Tibial artery (tissue), 4 donors: ENCODE measurements around the gene PCSK5.

ENCODE experiments used
- DNase-seq, 2 donors: peaks; one replicate each; pipeline ENCODE4 v3.0.0-alpha.2; 2019
- H3K27ac ChIP-seq, 2 donors: fragments of 200-600 bp; sonication (generic) in 1 of 2; 1 replicate in 1 of 2; 2 replicates in 1 of 2; pipeline ENCODE4 v1.5.1; 2018 to 2019; ENCODE audit warnings: mild to moderate bottlenecking in 1 of 2
- H3K27me3 ChIP-seq, 2 donors: fragments of 200-600 bp; sonication (generic) in 1 of 2; one replicate each; pipeline versions ENCODE4 v1.5.1 to v1.6.0; 2016 to 2019
- H3K36me3 ChIP-seq, 3 donors: fragments of 200-600 bp; sonication (generic) in 2 of 3; one replicate each; pipeline ENCODE4 v1.5.1; 2016 to 2019; ENCODE audit warnings: mild to moderate bottlenecking in 2 of 3
- H3K4me1 ChIP-seq, 4 donors: fragments of 200-600 bp; sonication (generic) in 2 of 4; 1 replicate in 3 of 4; 2 replicates in 1 of 4; pipeline ENCODE4 v1.5.1; 2016 to 2019
- H3K4me3 ChIP-seq, 2 donors: fragments of 200-600 bp; sonication (generic) in 1 of 2; 1 replicate in 1 of 2; 2 replicates in 1 of 2; pipeline ENCODE4 v1.5.1; 2018 to 2019; ENCODE audit warnings: mild to moderate bottlenecking in 2 of 2
- H3K9me3 ChIP-seq, 3 donors: fragments of 200-600 bp; sonication (generic) in 1 of 3; one replicate each; pipeline ENCODE4 v1.5.1; 2016 to 2019
- CTCF ChIP-seq, 2 experiments: fragments of 200-600 bp in 1 of 2; fragments of 450-650 bp in 1 of 2; IDR thresholded peaks; one replicate each; pipeline ENCODE4 v1.5.1; 2017 to 2019; ENCODE audit warnings: antibody characterized with exemption in 2 of 2, mild to moderate bottlenecking in 1 of 2, moderate library complexity in 1 of 2
- intact Hi-C: fragments of 100-400 bp; cut with DNase I; formaldehyde crosslinking; loops from one replicate; pipeline ENCODE4 v1.15.0; 2023; ENCODE audit warnings: low total_unique reads

Gene PCSK5

GRCh38 chr9:75993434-75993833 is 103.0 kb downstream of the PCSK5 start:
- Histone ChIP-seq H3K4me3 (no peak overlapping the region), H3K27ac (no peak overlapping the region), H3K36me3 (peaks cover 0 to 5% (median 5%) of the 10 kb centered on the region in 3 donors), H3K4me1 (peaks cover 0 to 28% (median 4%) of the 10 kb centered on the region in 4 donors), H3K9me3 (no peaks in the 10 kb centered on the region), H3K27me3 (no peaks in the 10 kb centered on the region)
- intact Hi-C loops = no loop called here
- no peak for DNase-seq
- TF ChIP-seq CTCF (IDR thresholded peaks at IDR 0.05) = no peak

- Histone ChIP-seq H3K27me3 (no peaks in the 10 kb centered on the region), H3K27ac (no peak overlapping the region), H3K4me1 (peaks cover 0 to 28% (median 4%) of the 10 kb centered on the region in 4 donors), H3K4me3 (no peak overlapping the region), H3K9me3 (no peaks in the 10 kb centered on the region), H3K36me3 (no peaks in the 10 kb centered on the region)
- no peak for DNase-seq
- intact Hi-C loops = no loop called here
- TF ChIP-seq CTCF (IDR thresholded peaks at IDR 0.05) = no peak
These were observed 104.6 kb downstream of the PCSK5 start for GRCh38 chr9:75995066-75995465.

GRCh38 chr9:75996726-75997125 is 106.3 kb downstream of the PCSK5 start:
- TF ChIP-seq CTCF (IDR thresholded peaks at IDR 0.05) = no peak
- Histone ChIP-seq H3K27ac (no peak overlapping the region), H3K4me1 (peaks cover 0 to 28% (median 4%) of the 10 kb centered on the region in 4 donors), H3K4me3 (no peak overlapping the region), H3K36me3 (no peaks in the 10 kb centered on the region), H3K9me3 (no peaks in the 10 kb centered on the region), H3K27me3 (no peaks in the 10 kb centered on the region)
- intact Hi-C loops = no loop called here
- no peak for DNase-seq

- H3K4me3 ChIP-seq = no peak overlapping the region
- no peaks in the 10 kb centered on the region for H3K36me3 ChIP-seq
- H3K4me1 ChIP-seq = peaks cover 0 to 28% (median 4%) of the 10 kb centered on the region in 4 donors
- H3K27me3 ChIP-seq = no peaks in the 10 kb centered on the region
- intact Hi-C loops = no loop called here
- no peak overlapping the region for H3K27ac ChIP-seq
- no peak for DNase-seq
- H3K9me3 ChIP-seq = no peaks in the 10 kb centered on the region
- TF ChIP-seq CTCF (IDR thresholded peaks at IDR 0.05) = no peak
These were observed 106.7 kb downstream of the PCSK5 start for GRCh38 chr9:75997206-75997605.

- intact Hi-C loops = no loop called here
- Histone ChIP-seq H3K4me1 (peaks cover 0 to 26% (median 4%) of the 10 kb centered on the region in 4 donors), H3K9me3 (no peaks in the 10 kb centered on the region), H3K27ac (no peak overlapping the region), H3K4me3 (no peak overlapping the region), H3K36me3 (no peaks in the 10 kb centered on the region), H3K27me3 (no peaks in the 10 kb centered on the region)
- DNase-seq = no peak
- no peak for TF ChIP-seq CTCF (IDR thresholded peaks at IDR 0.05)
These were observed 107.8 kb downstream of the PCSK5 start for GRCh38 chr9:75998096-75998780.
